ENCODE results near the gene SH3RF2.
"Not testable (repeated sequence)": the region's sequence is repeated elsewhere in the genome, so short reads cannot be mapped to it uniquely, and the experiment has no call there.

Gene SH3RF2

GRCh38 chr5:146001544-146002190, 65.3 kb downstream of the SH3RF2 start:
- Histone ChIP-seq H3K9me3 (ENCODE audit: insufficient read depth, low read depth, low read length) (no peaks in the 10 kb centered on the region), H3K9ac (ENCODE audit: low read depth, low read length) (no peak overlapping the region), H3K36me3 (ENCODE audit: insufficient read depth, low read depth, low read length) (no peaks in the 10 kb centered on the region), H3K27me3 (ENCODE audit: insufficient read depth, low read length) (no peaks in the 10 kb centered on the region), H3K4me1 (ENCODE audit: insufficient read depth, low read length) (no peaks in the 10 kb centered on the region), H3K4me3 (ENCODE audit: low read length) (no peak overlapping the region), H3K27ac (ENCODE audit: low read length) (no peak overlapping the region)

DNA sequence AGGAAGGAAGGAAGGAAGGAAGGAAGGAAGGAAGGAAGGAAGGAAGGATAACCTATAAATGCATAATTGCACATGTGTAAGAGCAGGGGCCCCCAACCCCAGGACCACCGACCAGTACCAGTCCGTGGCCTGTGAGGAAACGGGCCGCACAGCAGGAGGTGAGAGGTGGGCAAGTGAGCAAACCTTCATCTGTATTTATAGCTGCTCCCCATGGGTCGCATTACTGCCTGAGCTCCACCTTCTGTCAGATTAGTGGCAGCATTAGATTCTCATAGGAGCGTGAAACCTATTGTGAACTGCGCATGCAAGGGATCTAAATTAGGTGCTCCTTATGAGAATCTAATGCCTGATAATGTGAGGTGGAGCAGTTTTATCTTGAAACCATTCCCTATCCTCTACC, 66.1 kb downstream of the SH3RF2 start:
- no peaks in the 10 kb centered on the region for H3K36me3 ChIP-seq (ENCODE audit: insufficient read depth, low read depth, low read length)
- H3K9me3 ChIP-seq (ENCODE audit: insufficient read depth, low read depth, low read length) = no peaks in the 10 kb centered on the region
- no peak overlapping the region for H3K9ac ChIP-seq (ENCODE audit: low read depth, low read length)
- no peak overlapping the region for H3K4me3 ChIP-seq (ENCODE audit: low read length)
- H3K27ac ChIP-seq (ENCODE audit: low read length) = no peak overlapping the region
- H3K4me1 ChIP-seq (ENCODE audit: insufficient read depth, low read length) = no peaks in the 10 kb centered on the region
- no peaks in the 10 kb centered on the region for H3K27me3 ChIP-seq (ENCODE audit: insufficient read depth, low read length)

DNA sequence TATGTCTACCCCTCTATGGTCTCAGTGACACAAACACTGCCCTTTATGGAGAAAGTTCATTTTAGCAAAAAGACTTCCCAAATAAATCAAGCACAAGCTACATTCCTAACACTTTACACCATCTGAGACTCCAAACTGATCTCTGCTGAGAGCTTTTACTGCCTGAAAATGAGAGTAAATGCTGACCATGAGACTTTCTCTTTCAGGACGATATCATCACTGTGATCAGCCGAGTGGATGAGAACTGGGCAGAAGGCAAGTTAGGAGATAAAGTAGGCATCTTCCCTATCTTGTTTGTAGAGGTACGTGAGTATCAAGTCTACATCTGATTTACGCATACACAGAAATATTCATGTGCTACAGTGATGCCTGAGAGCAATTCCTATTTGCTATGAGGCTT, 67.5 kb downstream of the SH3RF2 start:
- no peak overlapping the region for H3K9ac ChIP-seq (ENCODE audit: low read depth, low read length)
- no peaks in the 10 kb centered on the region for H3K4me1 ChIP-seq (ENCODE audit: insufficient read depth, low read length)
- H3K36me3 ChIP-seq (ENCODE audit: insufficient read depth, low read depth, low read length) = no peaks in the 10 kb centered on the region
- no peak overlapping the region for H3K4me3 ChIP-seq (ENCODE audit: low read length)
- H3K27me3 ChIP-seq (ENCODE audit: insufficient read depth, low read length) = no peaks in the 10 kb centered on the region
- H3K27ac ChIP-seq (ENCODE audit: low read length) = no peak overlapping the region
- no peaks in the 10 kb centered on the region for H3K9me3 ChIP-seq (ENCODE audit: insufficient read depth, low read depth, low read length)

- Histone ChIP-seq H3K4me1 (ENCODE audit: insufficient read depth, low read length) (no peaks in the 10 kb centered on the region), H3K36me3 (ENCODE audit: insufficient read depth, low read depth, low read length) (no peaks in the 10 kb centered on the region), H3K4me3 (ENCODE audit: low read length) (no peak overlapping the region), H3K9ac (ENCODE audit: low read depth, low read length) (no peak overlapping the region), H3K27ac (ENCODE audit: low read length) (no peak overlapping the region), H3K27me3 (ENCODE audit: insufficient read depth, low read length) (no peaks in the 10 kb centered on the region), H3K9me3 (ENCODE audit: insufficient read depth, low read depth, low read length) (no peaks in the 10 kb centered on the region)
Measured at GRCh38 chr5:146005264-146005663, 68.9 kb downstream of the SH3RF2 start.

DNA sequence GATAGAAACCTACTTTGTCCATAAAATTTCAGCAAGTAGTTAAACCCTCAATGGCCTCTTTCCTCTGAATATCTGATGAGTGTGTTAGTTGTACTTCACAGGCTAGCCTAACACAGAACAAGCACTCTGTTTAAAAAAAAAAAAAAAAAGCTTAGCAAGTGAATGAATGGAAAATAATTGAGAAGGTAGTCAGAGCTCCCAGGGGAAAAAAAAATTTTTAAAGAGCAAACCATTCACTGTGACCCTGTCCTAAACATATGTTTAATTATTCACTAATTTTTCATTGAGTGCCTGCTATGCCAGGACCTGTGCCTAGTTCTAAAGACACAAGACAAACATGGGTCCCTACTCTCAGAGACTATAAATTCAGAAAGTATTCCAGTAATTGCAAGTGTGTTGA, 69.3 kb downstream of the SH3RF2 start:
- Histone ChIP-seq H3K36me3 (ENCODE audit: insufficient read depth, low read depth, low read length) (no peaks in the 10 kb centered on the region), H3K4me3 (ENCODE audit: low read length) (no peak overlapping the region), H3K4me1 (ENCODE audit: insufficient read depth, low read length) (no peaks in the 10 kb centered on the region), H3K27me3 (ENCODE audit: insufficient read depth, low read length) (no peaks in the 10 kb centered on the region), H3K27ac (ENCODE audit: low read length) (no peak overlapping the region), H3K9me3 (ENCODE audit: insufficient read depth, low read depth, low read length) (no peaks in the 10 kb centered on the region), H3K9ac (ENCODE audit: low read depth, low read length) (no peak overlapping the region)

DNA sequence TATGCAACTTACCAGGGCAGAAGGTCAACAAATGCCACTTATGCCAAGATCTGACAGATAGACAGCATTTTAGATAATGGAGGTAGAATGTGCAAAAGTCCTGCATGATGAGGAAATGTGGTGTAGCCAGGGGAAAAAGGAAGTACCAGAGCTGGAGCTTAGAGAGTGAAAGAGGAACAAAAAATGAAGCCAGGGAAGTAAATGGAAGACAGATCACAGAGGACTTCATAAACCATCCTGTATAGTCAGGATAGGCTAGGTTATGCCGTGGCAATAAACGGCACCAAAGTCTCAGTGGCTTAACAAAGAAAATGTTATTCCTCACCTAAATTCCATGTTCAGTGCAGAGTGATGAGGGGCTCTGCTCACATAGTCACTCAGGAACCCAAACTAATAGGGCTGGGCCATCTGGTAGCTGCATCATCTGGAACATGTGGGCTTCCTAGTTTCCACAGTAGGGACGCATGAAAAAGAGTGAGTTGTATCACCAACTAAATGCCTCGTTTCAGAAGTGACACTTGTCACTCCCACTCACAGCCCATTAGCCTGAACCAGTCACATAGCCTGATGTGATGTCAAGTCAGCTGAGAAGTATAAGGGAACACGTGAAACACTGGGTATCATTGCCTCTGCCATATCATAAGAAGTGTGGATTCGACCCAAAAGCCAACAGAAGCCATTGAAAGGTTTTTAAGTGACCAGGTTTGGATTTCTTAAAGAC, 70.3 kb downstream of the SH3RF2 start:
- Histone ChIP-seq H3K36me3 (ENCODE audit: insufficient read depth, low read depth, low read length) (no peaks in the 10 kb centered on the region), H3K4me1 (ENCODE audit: insufficient read depth, low read length) (no peaks in the 10 kb centered on the region), H3K9me3 (ENCODE audit: insufficient read depth, low read depth, low read length) (no peaks in the 10 kb centered on the region), H3K9ac (ENCODE audit: low read depth, low read length) (no peak overlapping the region), H3K4me3 (ENCODE audit: low read length) (no peak overlapping the region), H3K27me3 (ENCODE audit: insufficient read depth, low read length) (no peaks in the 10 kb centered on the region), H3K27ac (ENCODE audit: low read length) (no peak overlapping the region)

GRCh38 chr5:146007270-146007669, 70.9 kb downstream of the SH3RF2 start:
- Histone ChIP-seq H3K4me3 (ENCODE audit: low read length) (no peak overlapping the region), H3K27me3 (ENCODE audit: insufficient read depth, low read length) (no peaks in the 10 kb centered on the region), H3K36me3 (ENCODE audit: insufficient read depth, low read depth, low read length) (no peaks in the 10 kb centered on the region), H3K27ac (ENCODE audit: low read length) (no peak overlapping the region), H3K9ac (ENCODE audit: low read depth, low read length) (no peak overlapping the region), H3K4me1 (ENCODE audit: insufficient read depth, low read length) (no peaks in the 10 kb centered on the region), H3K9me3 (ENCODE audit: insufficient read depth, low read depth, low read length) (no peaks in the 10 kb centered on the region)

DNA sequence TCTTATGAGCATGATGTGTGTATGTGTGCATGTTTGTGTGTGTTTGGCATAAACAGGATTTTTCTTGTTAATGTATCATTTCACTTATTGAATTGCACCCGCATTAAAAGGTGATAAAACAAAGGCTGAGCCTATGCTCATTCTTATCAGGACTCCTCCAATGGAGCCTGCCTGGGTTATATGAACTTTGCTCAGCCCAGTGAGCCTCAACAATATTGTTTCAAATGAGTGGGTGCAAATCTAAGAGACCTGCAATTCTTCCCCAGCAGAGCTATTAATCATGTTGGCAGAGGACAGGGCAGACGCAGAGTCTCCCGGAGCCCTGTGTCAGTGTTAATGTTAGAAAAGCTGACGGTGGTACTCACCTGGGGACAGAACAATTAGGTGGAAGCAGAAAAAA, 71.6 kb downstream of the SH3RF2 start:
- no peak overlapping the region for H3K27ac ChIP-seq (ENCODE audit: low read length)
- no peaks in the 10 kb centered on the region for H3K9me3 ChIP-seq (ENCODE audit: insufficient read depth, low read depth, low read length)
- H3K9ac ChIP-seq (ENCODE audit: low read depth, low read length) = no peak overlapping the region
- H3K4me3 ChIP-seq (ENCODE audit: low read length) = no peak overlapping the region
- no peaks in the 10 kb centered on the region for H3K27me3 ChIP-seq (ENCODE audit: insufficient read depth, low read length)
- no peaks in the 10 kb centered on the region for H3K4me1 ChIP-seq (ENCODE audit: insufficient read depth, low read length)
- no peaks in the 10 kb centered on the region for H3K36me3 ChIP-seq (ENCODE audit: insufficient read depth, low read depth, low read length)

DNA sequence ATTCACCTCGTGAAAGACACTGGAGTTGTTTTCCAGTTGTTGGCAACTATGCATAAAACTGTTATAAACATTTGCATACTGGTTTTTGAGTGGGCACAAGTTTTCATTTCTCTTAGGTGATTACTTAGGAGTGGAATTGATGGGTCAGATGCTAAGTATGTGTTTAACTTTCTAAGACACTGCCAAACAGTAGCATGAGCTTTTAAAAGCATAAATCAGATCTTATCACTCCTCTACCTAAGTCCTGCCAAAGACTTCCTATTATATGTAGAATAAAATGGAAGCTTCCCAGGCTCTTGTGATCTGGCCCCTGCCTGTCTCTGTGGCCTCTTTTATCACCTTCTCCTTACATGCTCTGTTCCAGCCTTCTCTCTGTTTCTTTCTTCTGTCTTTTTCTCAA, 72.6 kb downstream of the SH3RF2 start:
- Histone ChIP-seq H3K4me1 (ENCODE audit: insufficient read depth, low read length) (no peaks in the 10 kb centered on the region), H3K9ac (ENCODE audit: low read depth, low read length) (no peak overlapping the region), H3K4me3 (ENCODE audit: low read length) (no peak overlapping the region), H3K9me3 (ENCODE audit: insufficient read depth, low read depth, low read length) (no peaks in the 10 kb centered on the region), H3K27me3 (ENCODE audit: insufficient read depth, low read length) (no peaks in the 10 kb centered on the region), H3K36me3 (ENCODE audit: insufficient read depth, low read depth, low read length) (no peaks in the 10 kb centered on the region), H3K27ac (ENCODE audit: low read length) (no peak overlapping the region)

DNA sequence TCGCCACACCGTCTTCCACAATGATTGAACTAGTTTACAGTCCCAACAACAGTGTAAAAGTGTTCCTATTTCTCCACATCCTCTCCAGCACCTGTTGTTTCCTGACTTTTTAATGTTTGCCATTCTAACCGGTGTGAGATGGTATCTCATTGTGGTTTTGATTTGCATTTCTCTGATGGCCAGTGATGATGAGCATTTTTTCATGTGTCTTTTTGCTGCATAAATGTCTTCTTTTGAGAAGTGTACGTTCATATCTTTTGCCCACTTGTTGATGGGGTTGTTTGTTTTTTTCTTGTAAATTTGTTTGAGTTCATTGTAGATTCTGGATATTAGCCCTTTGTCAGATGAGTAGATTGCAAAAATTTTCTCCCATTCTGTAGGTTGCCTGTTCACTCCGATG, 74.1 kb downstream of the SH3RF2 start:
- H3K36me3 ChIP-seq (ENCODE audit: insufficient read depth, low read depth, low read length) = not testable (repeated sequence)

DNA sequence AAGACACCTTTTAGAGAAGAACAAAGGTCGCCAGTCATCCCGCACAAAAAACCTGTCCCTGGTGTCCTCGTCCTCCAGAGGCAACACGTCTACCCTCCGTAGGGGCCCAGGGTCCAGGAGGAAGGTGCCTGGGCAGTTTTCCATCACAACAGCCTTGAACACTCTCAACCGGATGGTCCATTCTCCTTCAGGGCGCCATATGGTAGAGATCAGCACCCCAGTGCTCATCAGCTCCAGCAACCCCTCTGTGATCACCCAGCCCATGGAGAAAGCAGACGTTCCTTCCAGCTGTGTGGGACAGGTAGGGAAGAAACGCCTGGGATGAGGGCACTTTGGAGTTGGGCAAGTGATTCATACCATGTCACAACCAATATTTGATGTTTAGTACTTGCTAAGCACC, 77.4 kb downstream of the SH3RF2 start:
- Histone ChIP-seq H3K4me1 (ENCODE audit: insufficient read depth, low read length) (no peaks in the 10 kb centered on the region), H3K27ac (ENCODE audit: low read length) (no peak overlapping the region), H3K9me3 (ENCODE audit: insufficient read depth, low read depth, low read length) (no peaks in the 10 kb centered on the region), H3K36me3 (ENCODE audit: insufficient read depth, low read depth, low read length) (no peaks in the 10 kb centered on the region), H3K9ac (ENCODE audit: low read depth, low read length) (no peak overlapping the region), H3K27me3 (ENCODE audit: insufficient read depth, low read length) (no peaks in the 10 kb centered on the region), H3K4me3 (ENCODE audit: low read length) (no peak overlapping the region)

More for the DNA sequence above, 74.1 kb downstream of the SH3RF2 start:
- not testable (repeated sequence) for H3K27ac ChIP-seq (ENCODE audit: low read length); H3K27me3 ChIP-seq (ENCODE audit: insufficient read depth, low read length); H3K9me3 ChIP-seq (ENCODE audit: insufficient read depth, low read depth, low read length); H3K9ac ChIP-seq (ENCODE audit: low read depth, low read length); H3K4me1 ChIP-seq (ENCODE audit: insufficient read depth, low read length); H3K4me3 ChIP-seq (ENCODE audit: low read length)

DNA sequence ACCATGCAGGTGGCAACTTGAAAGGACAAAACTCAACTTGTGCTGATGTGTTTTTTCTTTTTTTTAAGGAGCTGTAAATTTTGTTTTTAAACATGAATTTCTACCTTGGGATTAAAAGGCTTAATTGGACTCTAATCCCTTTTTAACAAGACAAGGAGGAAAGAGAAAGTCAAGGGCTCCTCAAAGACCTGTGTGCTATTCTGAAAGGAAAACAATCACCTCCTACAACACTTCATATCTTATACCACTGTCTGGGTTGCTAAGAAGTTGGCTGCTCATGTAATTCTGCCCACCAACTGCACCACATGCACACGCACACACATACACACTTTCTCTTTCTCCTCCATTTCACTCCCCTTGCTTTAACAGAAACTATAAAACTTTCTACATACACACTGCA, 78.6 kb downstream of the SH3RF2 start:
- Histone ChIP-seq H3K9ac (ENCODE audit: low read depth, low read length) (no peak overlapping the region), H3K4me1 (ENCODE audit: insufficient read depth, low read length) (no peaks in the 10 kb centered on the region), H3K4me3 (ENCODE audit: low read length) (no peak overlapping the region), H3K36me3 (ENCODE audit: insufficient read depth, low read depth, low read length) (no peaks in the 10 kb centered on the region), H3K9me3 (ENCODE audit: insufficient read depth, low read depth, low read length) (no peaks in the 10 kb centered on the region), H3K27me3 (ENCODE audit: insufficient read depth, low read length) (no peaks in the 10 kb centered on the region), H3K27ac (ENCODE audit: low read length) (no peak overlapping the region)

Measured in iPS-20b (cell line).